GM12873 (cell line): Measurements from ENCODE around the gene MICALL1.

Source experiments
- TF ChIP-seq, protein P1 (sequence below): IDR thresholded peaks from 2 replicates; pipeline ENCODE4 v1.5.1; 2012; ENCODE audit warnings: low read depth, mild to moderate bottlenecking, moderate library complexity, low read length, control low read depth; ENCODE audit not compliant: insufficient read depth; ENCODE audit errors: missing control alignments

Gene MICALL1

DNA sequence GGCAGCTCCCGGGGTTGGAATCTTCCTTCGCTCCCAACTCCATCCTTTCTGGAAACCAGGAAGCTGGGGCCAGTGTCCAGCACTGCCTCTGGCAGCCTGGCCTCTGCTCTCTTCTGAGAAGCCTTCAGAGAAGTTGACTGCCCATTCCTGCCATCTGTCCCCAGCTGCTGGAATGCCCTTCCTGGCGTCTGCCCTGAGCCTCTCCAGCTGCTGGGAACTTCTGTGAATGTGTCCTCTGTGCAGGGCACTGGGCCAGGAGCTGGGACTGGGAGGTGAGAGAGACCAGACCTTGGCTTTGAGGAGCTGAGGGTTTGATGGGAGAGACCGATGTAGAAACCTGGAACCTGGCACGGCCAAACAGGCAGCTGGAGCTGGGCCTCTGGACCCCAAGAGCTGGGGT, 84.2 kb downstream of the MICALL1 start:
- TF ChIP-seq, protein P1, sequence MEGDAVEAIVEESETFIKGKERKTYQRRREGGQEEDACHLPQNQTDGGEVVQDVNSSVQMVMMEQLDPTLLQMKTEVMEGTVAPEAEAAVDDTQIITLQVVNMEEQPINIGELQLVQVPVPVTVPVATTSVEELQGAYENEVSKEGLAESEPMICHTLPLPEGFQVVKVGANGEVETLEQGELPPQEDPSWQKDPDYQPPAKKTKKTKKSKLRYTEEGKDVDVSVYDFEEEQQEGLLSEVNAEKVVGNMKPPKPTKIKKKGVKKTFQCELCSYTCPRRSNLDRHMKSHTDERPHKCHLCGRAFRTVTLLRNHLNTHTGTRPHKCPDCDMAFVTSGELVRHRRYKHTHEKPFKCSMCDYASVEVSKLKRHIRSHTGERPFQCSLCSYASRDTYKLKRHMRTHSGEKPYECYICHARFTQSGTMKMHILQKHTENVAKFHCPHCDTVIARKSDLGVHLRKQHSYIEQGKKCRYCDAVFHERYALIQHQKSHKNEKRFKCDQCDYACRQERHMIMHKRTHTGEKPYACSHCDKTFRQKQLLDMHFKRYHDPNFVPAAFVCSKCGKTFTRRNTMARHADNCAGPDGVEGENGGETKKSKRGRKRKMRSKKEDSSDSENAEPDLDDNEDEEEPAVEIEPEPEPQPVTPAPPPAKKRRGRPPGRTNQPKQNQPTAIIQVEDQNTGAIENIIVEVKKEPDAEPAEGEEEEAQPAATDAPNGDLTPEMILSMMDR, result no peak

DNA sequence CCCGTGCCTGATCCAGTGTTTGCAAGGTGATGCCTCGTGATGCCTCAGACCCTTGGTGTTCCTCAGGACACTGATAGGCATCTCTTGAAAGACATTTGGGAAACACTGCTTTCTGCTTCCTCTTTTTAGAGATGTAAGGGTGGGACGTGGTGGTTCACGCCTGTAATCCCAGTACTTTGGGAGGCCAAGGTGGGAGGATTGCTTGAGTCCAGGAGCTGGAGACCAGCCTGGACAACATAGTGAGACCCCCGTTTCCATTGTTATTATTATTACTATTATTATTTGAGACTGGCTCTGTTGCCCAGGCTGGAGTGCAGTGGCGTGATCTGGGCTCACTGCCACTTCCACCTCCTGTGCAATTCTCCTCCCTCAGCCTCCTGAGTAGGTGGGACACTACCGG, 84.8 kb downstream of the MICALL1 start:
- TF ChIP-seq, protein P1, result no peak

DNA sequence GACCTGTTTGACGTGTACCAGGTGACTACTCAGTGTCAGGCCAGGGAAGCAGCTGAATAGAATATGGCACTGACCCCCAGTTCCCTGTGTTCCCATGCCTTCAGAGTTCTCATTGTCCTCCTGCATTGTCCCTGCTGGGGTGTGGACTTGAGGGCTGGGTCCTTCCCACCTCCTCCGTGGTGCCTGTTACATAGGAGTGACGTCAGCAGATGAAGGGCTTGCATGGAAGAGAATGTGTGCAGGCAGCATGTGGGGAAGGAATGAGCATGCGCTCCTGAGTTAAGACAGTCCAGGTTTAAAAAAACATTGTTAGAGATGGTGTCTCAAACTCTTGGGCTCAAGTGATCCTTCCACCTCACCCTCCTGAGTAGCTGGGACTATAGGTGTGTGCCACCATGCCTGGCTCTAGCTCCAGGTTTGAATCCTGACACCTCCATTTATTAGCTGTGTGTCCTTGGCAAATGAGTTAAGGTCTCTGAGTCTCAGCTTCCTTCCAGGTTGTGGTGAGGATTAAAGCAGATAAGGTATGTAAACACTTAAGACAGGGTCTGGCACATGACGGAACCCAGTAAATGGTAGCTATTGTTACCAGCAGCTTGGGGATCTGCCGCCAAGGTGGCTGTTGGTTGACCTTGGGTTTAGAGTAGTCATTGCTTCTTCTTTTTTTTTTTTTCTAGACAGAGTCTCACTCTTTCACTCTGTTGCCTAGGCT, 85.8 kb downstream of the MICALL1 start:
- TF ChIP-seq, protein P1, result no peak
